GM12864 (cell line): ENCODE results near the gene ARL4D.

Experiments used
- DNase-seq: peaks from one replicate; pipeline ENCODE4 v3.0.0-alpha.2; 2011; ENCODE audit warnings: low read depth
- H3K4me3 ChIP-seq: 2 replicates; pipeline ENCODE4 v1.5.1; 2011; ENCODE audit warnings: mild to moderate bottlenecking, low read depth, low read length, control low read depth
- TF ChIP-seq, protein P1 (sequence below): IDR thresholded peaks from 2 replicates; pipeline ENCODE4 v1.5.1; 2011; ENCODE audit warnings: low read depth, mild to moderate bottlenecking, moderate library complexity, low read length, control low read depth, inconsistent platforms; ENCODE audit errors: missing control alignments

ARL4D gene

DNA sequence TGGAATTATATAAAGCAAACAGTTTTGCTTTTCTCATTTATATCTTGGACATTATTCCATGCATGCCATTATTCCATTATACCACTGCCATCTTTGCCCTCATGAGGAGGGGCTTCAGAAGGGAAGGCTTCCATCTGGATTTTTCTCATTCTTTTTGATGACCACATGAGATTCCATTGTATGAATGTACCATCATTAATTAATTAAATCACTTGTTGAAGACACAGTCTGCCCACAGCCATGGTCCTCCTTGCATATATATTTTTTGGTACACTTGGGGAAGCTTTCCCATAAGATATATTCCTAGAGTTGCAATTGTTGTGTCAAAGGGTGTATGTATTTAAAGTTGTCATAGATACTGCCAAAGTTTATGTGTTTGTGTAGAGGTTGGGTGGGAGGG is 7.1 kb downstream of the ARL4D start:
- H3K4me3 ChIP-seq = no peak overlapping the region
- no peak for DNase-seq
- TF ChIP-seq, protein P1, sequence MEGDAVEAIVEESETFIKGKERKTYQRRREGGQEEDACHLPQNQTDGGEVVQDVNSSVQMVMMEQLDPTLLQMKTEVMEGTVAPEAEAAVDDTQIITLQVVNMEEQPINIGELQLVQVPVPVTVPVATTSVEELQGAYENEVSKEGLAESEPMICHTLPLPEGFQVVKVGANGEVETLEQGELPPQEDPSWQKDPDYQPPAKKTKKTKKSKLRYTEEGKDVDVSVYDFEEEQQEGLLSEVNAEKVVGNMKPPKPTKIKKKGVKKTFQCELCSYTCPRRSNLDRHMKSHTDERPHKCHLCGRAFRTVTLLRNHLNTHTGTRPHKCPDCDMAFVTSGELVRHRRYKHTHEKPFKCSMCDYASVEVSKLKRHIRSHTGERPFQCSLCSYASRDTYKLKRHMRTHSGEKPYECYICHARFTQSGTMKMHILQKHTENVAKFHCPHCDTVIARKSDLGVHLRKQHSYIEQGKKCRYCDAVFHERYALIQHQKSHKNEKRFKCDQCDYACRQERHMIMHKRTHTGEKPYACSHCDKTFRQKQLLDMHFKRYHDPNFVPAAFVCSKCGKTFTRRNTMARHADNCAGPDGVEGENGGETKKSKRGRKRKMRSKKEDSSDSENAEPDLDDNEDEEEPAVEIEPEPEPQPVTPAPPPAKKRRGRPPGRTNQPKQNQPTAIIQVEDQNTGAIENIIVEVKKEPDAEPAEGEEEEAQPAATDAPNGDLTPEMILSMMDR = no peak

GRCh38 chr17:43406676-43407645 is 8.2 kb downstream of the ARL4D start:
- no peak for DNase-seq
- TF ChIP-seq, protein P1 = no peak
- H3K4me3 ChIP-seq = no peak overlapping the region

GRCh38 chr17:43409131-43409530 is 10.3 kb downstream of the ARL4D start:
- H3K4me3 ChIP-seq = no peak overlapping the region
- DNase-seq = no peak
- TF ChIP-seq, protein P1 = no peak

DNA sequence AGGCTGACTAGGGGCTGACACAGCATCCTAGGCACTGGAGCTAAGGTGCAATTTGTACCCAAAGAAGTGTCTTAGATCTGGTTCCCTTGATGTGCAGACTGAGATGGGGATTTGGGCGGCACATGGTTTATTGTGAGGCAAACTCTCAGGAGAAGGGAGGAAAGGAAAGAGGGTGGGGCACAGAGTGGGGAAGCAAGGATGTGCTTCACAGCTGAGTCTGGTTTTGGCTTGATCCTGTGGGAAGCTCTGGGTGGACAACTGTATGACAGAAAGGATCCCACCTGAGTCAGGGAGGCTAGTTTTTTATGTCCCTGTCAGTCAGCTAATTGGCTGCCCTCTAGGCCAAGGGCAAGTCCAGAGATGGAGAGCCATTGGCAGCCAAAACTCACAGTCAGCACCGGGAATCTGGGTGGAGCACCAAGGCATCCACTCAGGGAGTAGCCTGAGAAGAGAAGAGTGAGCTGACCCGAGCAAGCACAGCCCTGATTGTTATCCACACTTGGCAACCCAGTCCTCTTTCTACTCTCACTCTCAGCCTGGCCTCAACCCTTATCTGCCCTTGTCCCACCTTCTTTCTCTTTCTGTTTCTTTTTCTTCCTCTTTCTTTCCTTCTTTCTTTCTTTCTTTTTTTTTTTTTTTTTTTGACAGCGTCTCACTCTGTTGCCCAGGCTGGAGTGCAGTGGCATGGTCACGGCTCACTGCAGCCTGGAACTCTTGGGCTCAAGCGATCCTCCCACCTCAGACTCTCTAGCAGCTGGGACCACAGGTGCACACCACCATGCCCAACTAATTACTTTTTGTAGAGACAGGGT is 12.0 kb downstream of the ARL4D start:
- no peak overlapping the region for H3K4me3 ChIP-seq
- TF ChIP-seq, protein P1 = no peak
- no peak for DNase-seq

DNA sequence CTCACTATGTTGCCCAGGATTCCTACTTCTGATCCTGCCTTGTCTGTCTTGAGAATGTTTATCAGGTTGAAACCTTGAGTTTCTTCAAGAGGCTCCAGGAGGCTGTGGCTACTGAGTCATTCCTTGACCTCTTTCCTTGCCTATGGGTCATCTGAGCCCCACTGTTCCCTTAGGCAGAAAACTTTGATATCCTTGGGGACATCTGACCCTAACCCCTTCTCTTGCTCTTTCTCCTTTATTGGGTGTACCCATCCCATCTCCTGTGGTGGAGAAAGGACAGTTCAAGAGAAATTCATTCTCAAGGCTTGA is 12.5 kb downstream of the ARL4D start:
- DNase-seq = no peak
- TF ChIP-seq, protein P1 = no peak
- no peak overlapping the region for H3K4me3 ChIP-seq

DNA sequence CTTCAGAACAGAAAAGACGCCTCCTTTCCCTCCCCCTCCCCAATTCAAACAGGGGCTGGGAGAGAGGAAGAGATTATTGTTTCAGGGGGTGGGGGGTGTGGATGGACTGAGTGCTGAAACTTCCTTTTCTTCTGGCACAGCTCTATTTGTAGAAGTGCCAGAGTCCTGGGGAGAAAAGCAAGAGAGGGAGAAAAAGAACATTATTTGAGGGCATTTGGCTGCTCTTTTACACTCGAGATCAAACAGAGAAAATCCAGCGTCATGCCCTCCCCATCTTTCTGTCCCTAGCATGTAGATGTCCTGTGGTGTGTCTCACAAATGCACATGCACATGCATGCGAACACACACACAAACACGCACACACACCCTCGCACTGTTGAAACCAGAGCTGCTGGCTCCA is 13.0 kb downstream of the ARL4D start:
- no peak overlapping the region for H3K4me3 ChIP-seq
- no peak for DNase-seq
- TF ChIP-seq, protein P1 = no peak
